ENCODE measurements around the gene GSTCD. TPM values are rescaled to one million over a fixed set of nuclear protein-coding genes. Genes with fewer than 3 reads are reported as not detected.

The GSTCD gene
- total RNA-seq, 1 donor, result 22.5 TPM

DNA sequence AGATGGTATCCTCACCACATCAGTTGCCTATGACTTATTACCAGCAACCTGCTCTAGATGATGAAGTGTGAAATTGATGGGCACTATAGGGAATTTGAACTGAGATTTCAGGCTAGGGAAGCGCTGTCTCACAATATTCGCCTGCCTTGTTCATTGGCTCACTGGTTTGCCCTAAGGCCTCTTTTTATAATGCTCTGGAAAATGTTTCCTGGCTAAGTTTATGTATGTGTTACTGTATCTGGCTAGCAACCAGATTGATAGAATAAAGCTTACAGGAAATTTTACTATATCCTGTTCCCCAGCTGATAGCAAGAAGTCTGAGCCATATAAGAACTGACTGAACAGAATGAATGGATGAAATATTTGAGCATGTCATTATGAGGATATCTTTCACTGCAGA, 71.6 kb downstream of the GSTCD start:
- TF ChIP-seq, protein P1, sequence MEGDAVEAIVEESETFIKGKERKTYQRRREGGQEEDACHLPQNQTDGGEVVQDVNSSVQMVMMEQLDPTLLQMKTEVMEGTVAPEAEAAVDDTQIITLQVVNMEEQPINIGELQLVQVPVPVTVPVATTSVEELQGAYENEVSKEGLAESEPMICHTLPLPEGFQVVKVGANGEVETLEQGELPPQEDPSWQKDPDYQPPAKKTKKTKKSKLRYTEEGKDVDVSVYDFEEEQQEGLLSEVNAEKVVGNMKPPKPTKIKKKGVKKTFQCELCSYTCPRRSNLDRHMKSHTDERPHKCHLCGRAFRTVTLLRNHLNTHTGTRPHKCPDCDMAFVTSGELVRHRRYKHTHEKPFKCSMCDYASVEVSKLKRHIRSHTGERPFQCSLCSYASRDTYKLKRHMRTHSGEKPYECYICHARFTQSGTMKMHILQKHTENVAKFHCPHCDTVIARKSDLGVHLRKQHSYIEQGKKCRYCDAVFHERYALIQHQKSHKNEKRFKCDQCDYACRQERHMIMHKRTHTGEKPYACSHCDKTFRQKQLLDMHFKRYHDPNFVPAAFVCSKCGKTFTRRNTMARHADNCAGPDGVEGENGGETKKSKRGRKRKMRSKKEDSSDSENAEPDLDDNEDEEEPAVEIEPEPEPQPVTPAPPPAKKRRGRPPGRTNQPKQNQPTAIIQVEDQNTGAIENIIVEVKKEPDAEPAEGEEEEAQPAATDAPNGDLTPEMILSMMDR (IDR thresholded peaks at IDR 0.05; ENCODE audit: insufficient read depth, low read depth, low read length), result no peak
- peak; percentile 17 for DNase-seq (ENCODE audit: low read depth)
- H3K4me3 ChIP-seq (ENCODE audit: low read depth, low read length), result no peak overlapping the region

DNA sequence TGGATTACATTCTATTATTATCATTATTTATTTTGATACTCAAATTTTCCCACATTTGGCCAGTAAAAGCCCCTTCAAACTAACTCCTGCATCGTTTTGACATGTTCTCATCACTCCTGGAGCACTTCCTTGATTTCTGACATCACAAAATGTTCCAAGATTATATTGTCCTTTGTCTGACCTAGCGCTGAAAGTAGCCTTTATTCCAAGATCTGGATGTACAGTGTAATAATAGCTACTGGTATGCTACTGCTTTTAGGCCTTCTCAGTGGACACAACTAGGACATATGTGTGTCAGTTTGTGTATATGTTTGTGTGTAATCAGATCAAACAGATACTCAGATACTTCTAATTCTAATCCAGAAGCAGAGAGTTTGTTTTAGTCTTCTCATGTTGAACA, 76.2 kb downstream of the GSTCD start:
- DNase-seq (ENCODE audit: low read depth), result no peak
- no peak overlapping the region for H3K4me3 ChIP-seq (ENCODE audit: low read depth, low read length)
- TF ChIP-seq, protein P1 (IDR thresholded peaks at IDR 0.05; ENCODE audit: insufficient read depth, low read depth, low read length), result no peak

DNA sequence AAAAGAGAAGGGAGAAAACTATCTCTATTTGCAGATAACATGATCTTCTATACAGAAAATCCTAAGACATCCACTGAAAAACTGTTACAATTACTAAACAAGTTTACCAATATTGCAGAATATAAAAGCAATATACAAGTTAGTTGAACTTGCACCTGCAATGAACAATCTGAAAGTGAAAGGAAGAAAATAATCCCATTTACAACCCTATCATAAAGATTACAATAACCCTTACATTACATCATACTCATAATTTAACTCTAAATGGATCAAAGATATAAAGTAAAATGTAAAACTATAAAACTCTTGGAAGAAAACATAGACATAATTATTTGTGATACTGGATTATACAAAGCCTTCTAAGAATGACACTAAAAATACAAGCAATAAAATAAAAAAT, 77.2 kb downstream of the GSTCD start:
- no peak overlapping the region for H3K4me3 ChIP-seq (ENCODE audit: low read depth, low read length)
- TF ChIP-seq, protein P1 (IDR thresholded peaks at IDR 0.05; ENCODE audit: insufficient read depth, low read depth, low read length), result no peak

DNA sequence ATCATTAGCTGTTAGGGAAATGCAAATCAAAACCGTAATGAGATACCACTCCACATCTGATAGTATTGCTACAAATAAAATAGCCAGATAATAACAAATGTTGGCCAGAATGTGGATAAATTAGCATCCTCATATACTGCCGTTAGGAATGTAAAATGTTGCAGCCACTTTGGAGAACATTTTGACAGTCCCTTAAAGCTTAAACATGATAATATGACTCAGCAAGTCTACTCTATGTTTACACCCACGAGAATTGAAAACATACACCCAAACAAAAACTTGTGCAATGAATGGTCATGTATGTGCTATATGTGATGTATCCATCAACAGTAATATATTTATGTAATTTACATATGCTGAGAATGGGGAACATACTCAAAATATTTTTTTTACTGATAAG, 78.2 kb downstream of the GSTCD start:
- no peak overlapping the region for H3K4me3 ChIP-seq (ENCODE audit: low read depth, low read length)
- TF ChIP-seq, protein P1 (IDR thresholded peaks at IDR 0.05; ENCODE audit: insufficient read depth, low read depth, low read length), result no peak
- peak; percentile 18 for DNase-seq (ENCODE audit: low read depth)

More for the DNA sequence above, 77.2 kb downstream of the GSTCD start:
- DNase-seq (ENCODE audit: low read depth), result peak; percentile 12

DNA sequence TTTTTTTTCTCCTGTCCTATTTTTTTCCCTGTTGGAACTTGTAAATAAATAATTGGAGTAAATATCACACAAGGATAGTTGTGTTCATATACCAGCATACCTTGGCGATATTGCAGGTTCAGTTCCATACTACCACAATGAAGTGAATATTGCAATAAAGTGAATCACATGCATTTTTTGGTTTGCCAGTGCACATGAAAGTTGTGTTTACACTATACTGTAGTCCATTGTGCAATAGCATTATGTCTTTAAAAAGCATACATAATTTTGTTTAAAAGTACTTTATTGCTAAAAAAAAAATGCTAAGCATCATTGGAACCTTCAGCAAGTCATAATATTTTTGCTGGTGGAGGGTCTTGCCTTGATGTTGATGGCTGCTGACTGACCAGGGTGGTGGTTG, 88.6 kb downstream of the GSTCD start:
- TF ChIP-seq, protein P1 (IDR thresholded peaks at IDR 0.05; ENCODE audit: insufficient read depth, low read depth, low read length), result no peak
- H3K4me3 ChIP-seq (ENCODE audit: low read depth, low read length), result no peak overlapping the region
- DNase-seq (ENCODE audit: low read depth), result peak; percentile 39

DNA sequence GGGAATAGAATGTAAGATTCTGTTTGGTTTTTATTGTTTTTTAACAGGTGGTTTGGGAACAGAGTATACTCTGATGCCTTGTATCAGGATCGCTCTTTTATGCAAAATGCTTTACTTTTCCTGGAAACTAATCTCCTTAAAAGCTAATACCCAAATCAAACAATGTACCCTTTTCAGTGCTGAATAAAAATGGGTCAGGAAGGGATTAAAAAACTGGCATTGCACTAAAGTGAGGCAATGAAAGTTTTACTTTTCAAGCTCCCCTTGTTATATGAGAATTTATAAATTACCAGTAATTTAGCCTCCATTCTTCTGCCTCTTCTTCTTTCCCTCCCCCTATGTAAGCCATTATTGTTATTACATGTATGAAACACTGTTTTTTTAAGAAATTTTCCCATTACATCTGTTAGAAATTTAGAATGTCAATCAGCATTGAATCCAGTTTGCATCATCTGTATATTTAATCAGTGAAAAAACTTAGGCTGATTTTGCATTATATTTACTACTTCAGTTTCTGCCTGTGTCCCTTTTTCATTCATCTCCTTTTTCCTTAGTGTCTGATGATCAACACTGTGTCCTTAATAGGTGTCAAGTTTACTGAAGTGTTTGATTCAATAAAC, 97.0 kb downstream of the GSTCD start:
- H3K4me3 ChIP-seq (ENCODE audit: low read depth, low read length), result no peak overlapping the region
- TF ChIP-seq, protein P1 (IDR thresholded peaks at IDR 0.05; ENCODE audit: insufficient read depth, low read depth, low read length), result no peak
- DNase-seq (ENCODE audit: low read depth), result no peak

DNA sequence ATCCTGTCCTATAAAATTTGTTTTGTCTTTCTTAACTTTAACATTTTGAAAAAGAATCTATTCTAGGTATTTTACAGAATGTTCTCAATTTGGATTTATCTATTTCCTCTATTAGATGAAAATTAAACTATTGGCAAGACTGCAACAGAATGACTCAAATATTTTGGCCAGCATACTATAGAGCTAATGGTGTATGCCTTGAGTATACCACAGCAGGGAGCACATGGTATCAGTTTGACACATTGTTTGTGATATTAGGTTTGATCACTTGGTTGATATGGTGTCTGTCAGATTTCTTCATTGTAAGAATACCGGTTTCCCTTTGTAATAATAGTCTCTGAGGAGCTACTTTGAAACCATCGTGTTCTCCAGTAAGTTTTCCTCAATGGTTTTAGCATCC, 98.9 kb downstream of the GSTCD start:
- TF ChIP-seq, protein P1 (IDR thresholded peaks at IDR 0.05; ENCODE audit: insufficient read depth, low read depth, low read length), result no peak
- no peak overlapping the region for H3K4me3 ChIP-seq (ENCODE audit: low read depth, low read length)
- no peak for DNase-seq (ENCODE audit: low read depth)
